GM20000 (cell line): ENCODE measurements around the gene ADA.

Experiments
- DNase-seq: peaks from one replicate; pipeline ENCODE4 v3.0.0; 2012; ENCODE audit warnings: low spot score
- TF ChIP-seq, protein P1 (sequence below): IDR thresholded peaks from 2 replicates; pipeline ENCODE4 v1.5.1; 2012; ENCODE audit warnings: mild to moderate bottlenecking, control low read depth; ENCODE audit errors: extremely low read depth, missing control alignments

ADA gene

GRCh38 chr20:44693627-44694026 is 42.1 kb upstream of the ADA start:
- DNase-seq: no peak
- TF ChIP-seq, protein P1, sequence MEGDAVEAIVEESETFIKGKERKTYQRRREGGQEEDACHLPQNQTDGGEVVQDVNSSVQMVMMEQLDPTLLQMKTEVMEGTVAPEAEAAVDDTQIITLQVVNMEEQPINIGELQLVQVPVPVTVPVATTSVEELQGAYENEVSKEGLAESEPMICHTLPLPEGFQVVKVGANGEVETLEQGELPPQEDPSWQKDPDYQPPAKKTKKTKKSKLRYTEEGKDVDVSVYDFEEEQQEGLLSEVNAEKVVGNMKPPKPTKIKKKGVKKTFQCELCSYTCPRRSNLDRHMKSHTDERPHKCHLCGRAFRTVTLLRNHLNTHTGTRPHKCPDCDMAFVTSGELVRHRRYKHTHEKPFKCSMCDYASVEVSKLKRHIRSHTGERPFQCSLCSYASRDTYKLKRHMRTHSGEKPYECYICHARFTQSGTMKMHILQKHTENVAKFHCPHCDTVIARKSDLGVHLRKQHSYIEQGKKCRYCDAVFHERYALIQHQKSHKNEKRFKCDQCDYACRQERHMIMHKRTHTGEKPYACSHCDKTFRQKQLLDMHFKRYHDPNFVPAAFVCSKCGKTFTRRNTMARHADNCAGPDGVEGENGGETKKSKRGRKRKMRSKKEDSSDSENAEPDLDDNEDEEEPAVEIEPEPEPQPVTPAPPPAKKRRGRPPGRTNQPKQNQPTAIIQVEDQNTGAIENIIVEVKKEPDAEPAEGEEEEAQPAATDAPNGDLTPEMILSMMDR: no peak

- DNase-seq: no peak
- TF ChIP-seq, protein P1: no peak
These were observed 41.5 kb upstream of the ADA start for GRCh38 chr20:44692932-44693480.

DNA sequence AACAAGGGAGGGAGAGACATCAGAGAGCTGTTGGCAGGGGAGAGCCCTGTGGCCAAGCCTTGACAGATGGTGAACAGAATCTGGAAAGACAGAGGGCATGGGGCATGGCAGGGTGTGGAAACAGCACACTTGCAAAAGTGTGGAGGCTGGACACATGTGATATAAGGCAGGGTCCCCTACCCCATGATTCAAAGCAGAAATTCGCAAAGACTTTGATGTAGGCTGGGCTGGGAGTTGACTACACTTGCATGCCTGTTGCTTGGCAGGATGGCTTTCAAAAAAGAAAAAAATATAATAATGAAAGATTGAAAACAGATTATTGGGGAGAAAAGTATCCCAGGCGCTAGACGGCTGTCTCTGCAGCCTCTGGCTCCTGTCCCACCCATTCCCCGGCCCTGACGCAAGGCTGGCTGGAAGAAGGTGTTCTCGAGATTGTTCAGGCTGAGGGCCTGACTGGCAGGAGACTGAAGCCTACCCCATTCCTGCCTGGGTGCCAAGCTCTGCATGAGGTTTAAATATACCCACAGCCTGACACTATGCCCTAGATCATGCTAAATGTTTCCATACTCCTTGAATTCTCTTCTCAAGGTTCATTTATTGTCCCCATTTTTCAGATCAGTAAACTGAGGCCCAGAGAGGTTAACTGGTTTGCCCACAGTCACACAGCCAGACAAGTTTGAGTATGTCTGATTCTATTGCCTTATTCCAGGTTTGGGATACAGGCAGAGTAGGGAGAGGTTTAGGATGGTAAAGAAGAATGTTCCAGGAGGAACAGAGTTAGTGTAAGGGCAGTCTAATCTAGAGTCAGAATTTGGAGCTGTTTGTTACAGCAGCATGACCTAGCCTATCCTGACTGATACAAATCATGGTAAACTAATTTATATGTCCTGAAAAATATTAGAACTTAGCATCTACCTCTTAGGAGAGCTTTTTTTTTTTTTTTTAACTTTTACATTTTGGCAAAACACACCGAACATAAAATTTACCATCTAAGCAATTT is 40.2 kb upstream of the ADA start:
- no peak for DNase-seq
- TF ChIP-seq, protein P1: no peak

DNA sequence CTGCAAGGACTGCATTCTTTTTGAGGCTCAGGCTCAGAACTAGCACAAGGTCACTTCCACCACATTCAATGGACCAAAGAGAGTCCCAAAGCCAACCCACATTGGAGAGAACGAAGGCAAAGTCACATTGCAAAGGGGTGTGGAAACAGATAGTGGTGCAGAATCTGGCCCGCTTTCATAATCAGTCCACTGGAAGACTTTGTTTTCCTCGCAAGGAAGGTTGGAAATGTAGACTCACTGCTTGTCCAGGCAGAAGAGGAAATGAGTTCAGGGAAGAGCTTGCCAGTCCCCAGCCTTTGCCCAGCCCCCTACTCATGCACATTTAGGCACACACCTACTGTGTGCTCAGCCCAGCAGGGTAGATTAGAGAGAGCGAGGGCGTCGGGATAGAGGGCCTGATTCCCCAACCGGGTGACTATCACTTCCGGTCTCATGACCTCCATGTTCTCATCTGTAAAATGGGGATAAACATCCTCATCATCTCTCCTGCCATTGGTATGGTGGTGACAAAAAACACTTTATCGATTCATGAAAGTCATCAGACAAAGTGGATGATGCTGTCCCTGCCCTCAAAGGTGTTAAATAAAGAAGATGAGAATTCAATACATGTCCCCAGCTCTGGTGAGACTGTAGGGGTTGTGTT is 39.4 kb upstream of the ADA start:
- TF ChIP-seq, protein P1: no peak
- no peak for DNase-seq

DNA sequence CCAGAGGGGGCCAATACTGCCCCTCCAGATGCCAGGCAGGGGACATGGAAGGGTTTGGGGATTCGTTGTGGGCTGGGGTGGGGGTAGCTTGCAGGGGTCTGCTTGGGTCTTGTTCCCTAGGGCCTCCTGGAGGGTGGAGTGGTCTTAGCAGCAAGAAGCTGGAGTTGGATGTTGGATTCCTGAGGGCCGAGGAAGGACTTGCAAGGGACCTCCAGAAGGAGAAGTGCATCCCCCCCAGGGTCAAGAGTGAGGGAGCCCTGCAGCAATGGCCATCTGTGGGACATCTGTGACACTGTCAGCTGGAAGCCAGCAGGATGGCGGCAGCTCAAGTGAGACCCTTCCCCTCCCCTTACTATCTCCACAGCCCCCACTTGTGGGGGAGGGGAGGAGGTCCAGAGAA is 38.3 kb upstream of the ADA start:
- TF ChIP-seq, protein P1: no peak
- no peak for DNase-seq

DNA sequence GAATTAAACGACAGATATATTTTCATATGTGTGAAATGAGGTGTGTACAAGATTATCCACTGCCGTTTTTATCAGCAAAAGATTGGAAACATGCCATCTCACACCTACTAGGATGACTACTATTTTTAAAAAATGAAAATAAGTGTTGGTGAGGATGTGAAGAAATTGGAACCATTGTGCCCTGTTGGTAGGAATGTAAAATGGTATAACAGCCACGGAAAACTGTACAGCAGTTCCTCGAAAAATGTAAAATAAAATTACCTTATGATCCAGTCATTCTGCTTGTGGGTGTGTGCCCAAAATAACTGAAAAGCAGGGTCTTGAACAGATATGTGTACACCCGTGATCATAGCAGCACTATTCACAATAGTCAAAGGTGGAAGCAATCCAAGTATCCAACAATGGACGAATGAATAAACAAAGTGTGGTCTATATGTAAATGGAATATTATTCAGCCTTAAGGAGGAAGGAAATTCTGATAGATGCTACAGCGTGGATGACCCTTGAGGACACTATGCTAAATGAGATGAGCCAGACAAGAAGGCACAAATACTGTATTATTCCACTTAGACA is 36.6 kb upstream of the ADA start:
- TF ChIP-seq, protein P1: no peak
- no peak for DNase-seq
